HG03175 (cell line): ENCODE measurements around the gene COX6B2.

Experiments
- ATAC-seq: cut with Tn5 transposase; IDR thresholded peaks from one replicate; pipeline ENCODE4 v1.9.1; 2021; ENCODE audit warnings: mild to moderate bottlenecking, moderate library complexity; ENCODE audit not compliant: unreplicated experiment

COX6B2 gene

DNA sequence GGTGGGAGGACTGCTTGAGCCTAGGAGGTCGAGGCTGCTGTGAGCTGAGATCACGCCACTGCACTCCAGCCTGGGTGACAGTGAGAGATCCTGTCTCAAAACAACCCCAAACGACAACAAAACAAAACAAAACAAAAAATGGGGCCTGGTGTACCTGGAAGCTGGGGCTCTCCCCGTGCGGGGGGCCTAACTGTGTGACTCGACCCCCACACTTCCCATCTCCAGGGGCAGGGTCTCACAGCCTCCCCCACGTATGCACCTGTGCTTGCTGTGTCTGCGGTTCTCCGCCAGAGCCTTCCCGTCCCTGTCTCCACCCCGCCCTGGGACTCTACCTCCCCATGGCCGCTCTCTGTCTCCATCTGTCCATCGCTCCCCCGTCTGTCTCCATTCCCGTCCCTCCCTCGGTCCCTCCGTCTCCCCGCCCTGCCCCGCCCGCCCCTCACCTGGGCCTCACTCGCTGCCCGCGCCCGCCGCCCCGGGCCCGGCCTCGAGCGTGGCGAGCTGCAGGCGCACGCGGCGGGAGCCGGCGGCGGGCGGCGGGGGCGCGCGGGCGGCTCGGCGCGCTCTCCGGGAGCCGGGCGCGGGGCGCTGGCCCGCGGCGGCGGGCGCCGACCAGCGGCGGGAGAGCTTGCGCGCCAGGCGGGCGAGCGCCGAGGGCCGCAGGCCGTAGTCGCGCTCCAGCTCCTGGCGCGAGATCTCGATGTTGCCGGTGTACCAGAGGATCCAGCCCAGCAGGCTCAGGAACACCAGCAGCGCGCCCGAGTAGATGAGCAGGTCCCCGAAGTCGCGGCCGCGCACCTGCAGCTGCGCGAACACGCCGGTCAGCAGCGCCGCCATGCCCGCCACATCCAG lies 29.0 kb upstream of the COX6B2 start:
- ATAC-seq: no peak

- ATAC-seq: no peak
Measured at GRCh38 chr19:55382522-55383054, 28.1 kb upstream of the COX6B2 start.

DNA sequence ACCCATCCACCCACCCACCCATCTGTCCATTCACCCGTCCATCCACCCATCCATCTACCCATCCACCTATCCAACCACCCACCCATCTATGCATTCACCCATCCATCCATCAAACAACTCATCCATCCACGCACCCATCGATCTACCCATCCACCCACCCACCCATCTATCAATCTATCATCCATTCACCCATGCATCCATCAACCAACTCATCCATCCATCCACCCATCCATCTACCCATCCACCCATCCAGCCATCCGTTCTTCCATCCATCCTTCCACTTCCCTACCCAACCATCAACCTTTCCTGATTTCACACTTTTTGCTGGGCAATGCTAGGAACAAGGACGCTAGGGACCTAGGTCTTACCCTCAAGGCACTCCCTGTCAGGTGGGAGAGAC lies 27.5 kb upstream of the COX6B2 start:
- ATAC-seq: no peak

GRCh38 chr19:55379174-55379573 lies 24.7 kb upstream of the COX6B2 start:
- no peak for ATAC-seq

GRCh38 chr19:55377356-55378131 lies 23.0 kb upstream of the COX6B2 start:
- ATAC-seq: no peak

- no peak for ATAC-seq
Measured at GRCh38 chr19:55376241-55376933, 21.9 kb upstream of the COX6B2 start, which contains the start of gene TMEM190. TSS of gene TMEM190 (plus strand) at chr19:55376826. CDS start at chr19:55376854, 28 bp downstream.

DNA sequence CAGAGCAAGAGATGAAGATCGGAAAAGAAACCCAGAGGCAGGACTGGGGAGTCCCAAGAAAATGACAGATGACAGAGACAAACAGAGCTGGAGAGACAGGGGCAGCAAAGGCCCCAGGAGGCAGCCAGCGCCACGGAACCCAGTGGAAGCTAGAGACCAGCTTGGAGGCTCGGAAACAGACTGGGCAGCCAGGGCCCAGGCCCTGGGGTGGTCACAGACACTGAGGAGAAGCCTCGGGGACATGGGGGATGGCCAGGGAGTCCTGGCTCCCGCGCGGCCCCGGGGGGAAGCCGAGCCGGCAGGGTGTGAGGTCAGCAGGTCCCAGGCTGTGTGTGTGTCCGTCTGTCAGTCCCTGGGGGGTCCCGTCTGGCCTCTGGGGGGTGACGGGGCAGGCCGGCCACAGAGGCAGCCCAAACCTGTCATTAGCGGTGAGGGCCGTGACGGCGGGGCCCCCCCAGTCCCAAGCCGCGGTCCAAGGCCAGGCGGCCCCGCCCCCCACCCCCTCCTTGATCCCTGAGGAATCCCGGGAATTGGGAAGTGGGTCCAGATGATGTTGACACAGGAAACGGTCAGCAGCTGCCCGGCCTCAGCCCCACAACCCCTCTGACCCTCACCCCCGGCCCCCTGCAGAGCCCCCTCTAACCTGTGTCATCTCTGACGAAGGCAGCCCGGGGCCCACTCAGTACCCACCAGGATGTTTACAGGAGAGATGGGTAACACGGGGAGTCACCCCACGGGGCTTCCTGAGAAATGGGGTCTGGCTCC lies 19.7 kb upstream of the COX6B2 start:
- ATAC-seq: no peak

GRCh38 chr19:55373306-55373992 lies 18.9 kb upstream of the COX6B2 start:
- ATAC-seq: no peak

DNA sequence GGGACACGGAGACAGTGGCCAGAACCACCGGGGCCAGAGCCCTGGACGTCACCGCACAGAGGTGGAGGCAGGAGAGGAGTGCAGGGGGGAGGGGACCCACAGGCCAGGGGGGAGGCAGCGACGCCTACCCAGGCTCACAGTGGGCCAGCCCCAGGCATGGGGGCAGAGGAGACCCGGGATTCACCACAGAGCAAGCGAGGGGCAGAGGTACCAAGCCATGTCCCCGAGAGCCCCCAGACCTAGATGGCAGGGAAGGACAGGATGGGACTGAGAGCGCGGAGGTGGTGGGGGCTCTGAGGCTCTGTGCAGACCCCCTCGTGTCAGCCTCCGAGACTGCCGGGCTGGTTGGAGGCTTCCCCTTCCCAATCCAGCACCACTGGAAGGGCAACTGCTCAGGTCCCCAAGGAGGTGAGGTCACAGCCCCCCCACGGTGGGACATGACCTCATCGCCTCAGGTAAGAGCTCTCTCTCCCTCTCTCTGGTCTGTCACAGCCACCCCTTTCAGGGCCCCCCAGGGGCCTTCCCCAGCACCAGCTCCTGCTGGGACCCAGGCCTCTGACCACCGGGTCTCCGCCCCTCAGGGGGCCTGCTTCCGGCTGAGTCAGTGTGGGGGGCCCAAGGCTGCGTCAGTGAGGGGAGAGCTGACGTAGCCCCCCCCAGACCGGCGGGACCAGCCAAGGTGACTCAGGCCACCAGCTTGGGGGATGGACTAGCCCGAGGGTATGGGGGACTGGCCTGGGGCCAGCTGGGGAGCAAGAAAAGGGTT lies 18.0 kb upstream of the COX6B2 start:
- ATAC-seq: no peak

- ATAC-seq: no peak
Measured at GRCh38 chr19:55370305-55370988, 15.9 kb upstream of the COX6B2 start, which contains the start of gene IL11. TSS of gene IL11 (minus strand) at chr19:55370463. CDS start at chr19:55370310, 153 bp downstream.

DNA sequence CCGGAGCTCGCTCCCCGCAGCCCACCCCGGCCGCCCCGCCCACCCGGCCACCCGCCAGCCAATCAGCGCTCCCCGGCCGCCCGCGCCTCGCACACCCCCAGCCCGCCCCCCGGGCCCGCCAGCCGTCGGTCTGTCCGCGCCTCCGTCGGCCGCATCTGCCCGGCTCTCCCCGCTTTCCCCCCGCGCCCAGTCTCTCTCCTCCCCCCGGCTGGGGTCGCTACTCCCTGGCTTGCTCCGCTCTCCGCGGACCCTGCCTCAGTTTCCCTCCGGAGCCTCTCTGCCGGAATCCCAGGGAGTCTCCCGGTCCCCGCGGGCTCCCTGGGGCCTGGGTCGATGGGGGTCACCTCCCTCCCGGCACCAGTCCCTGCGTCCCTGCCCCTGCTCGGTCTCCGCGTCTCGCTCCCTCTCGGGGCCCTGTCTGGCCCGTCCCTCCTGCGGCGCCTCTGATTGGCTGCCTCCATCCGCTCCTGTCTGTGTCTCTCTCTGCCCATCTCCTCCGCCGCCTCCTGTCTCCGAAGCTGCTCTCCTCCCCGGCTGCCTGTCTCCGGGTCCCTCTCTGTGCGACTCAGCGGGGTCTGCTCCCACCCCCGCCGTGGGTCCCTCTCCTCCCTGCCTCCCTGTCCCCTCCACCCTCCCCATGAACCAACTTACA lies 15.3 kb upstream of the COX6B2 start:
- ATAC-seq: no peak

DNA sequence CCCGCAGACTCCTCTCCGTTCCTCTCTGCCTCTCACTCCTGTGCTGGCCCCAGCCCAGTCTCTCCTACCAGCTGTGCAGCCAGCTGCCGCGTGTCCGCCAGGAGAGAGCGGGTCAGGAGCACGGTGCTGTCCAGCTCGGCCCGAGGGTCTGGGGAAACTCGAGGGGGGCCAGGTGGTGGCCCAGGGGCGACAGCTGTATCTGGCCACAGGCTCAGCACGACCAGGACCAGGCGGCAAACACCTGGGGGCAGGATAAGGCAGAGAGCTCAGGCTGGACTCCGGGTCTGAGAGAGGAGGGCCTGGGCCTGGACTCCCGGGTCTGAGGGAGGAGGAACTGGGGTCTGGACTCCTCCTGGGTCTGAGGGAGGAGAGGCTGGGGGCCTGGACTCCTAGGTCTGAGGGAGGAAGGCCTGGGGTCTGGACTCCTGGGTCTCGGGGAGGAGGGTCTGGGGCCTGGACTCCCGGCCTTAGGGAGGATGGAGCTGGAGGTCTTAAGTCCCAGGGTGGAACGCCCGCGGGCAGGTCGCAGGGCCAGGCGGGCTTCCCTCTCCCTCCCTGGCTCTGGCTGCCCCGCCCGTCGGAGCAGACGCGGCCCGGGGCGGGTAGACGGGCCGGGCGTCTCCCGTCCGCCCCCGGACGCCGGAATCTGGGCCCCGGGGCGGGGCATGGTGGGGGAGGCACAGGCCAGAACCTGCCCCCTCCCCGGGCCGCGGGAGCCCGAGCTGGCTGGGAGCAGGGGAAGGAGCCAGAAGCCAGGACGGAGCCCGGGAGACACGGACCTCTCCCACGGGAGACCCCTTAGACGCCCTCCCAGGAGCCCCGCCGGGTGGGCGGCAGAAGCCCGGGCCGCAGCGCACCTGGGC lies 14.4 kb upstream of the COX6B2 start:
- ATAC-seq: no peak

GRCh38 chr19:55368106-55368505 lies 13.6 kb upstream of the COX6B2 start:
- ATAC-seq: no peak

- ATAC-seq: no peak
Measured at GRCh38 chr19:55366790-55367189, 12.3 kb upstream of the COX6B2 start.

- no peak for ATAC-seq
Measured at GRCh38 chr19:55365964-55366363, 11.4 kb upstream of the COX6B2 start.

GRCh38 chr19:55365245-55365644 lies 10.7 kb upstream of the COX6B2 start:
- no peak for ATAC-seq
